GM18526 (cell line): ENCODE results near the gene FAAH2.

ENCODE experiments used
- POLR2A ChIP-seq: IDR thresholded peaks from 3 replicates; pipeline ENCODE4 v1.6.1; 2011; ENCODE audit not compliant: insufficient read length; ENCODE audit errors: extremely low read depth

The FAAH2 gene

DNA sequence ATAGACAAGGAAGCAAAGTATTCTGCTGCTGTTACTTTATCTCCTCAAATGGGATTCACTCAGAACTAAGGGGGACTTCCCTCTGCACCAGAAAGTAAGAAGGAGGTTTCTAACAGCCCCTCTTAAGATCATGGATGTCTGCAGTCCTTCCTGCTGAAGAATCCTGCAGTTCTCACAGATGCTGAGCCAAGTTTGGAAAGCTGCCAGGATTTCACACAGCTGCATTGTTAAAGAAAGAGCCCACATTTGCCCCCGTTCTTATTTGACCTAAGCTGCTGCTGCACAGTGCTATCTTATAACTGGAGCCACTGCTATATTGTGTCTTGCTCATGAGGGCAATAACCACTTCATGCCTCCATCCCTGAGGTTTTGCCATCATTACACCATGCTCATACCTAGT is 81.1 kb downstream of the FAAH2 start:
- TF ChIP-seq POLR2A, result no peak

DNA sequence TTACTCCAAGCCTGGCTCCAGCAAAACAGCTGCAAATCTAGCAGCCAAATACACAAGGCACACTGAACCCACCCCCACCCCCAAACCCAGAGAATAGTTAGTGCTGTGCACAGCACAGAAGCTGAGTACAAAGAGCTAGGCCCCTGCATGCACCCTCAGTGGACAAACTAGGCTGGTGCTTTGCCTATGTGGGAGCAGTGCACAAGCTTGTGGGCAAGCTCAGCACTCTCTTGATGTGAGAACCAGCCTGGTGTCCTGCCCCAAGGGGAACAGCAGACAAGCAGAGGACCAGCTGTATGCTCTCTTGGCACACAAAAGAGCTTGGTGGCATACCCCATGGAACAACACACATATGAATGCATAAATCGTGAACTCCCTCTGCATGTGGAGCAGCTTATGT is 81.7 kb downstream of the FAAH2 start:
- TF ChIP-seq POLR2A, result no peak

DNA sequence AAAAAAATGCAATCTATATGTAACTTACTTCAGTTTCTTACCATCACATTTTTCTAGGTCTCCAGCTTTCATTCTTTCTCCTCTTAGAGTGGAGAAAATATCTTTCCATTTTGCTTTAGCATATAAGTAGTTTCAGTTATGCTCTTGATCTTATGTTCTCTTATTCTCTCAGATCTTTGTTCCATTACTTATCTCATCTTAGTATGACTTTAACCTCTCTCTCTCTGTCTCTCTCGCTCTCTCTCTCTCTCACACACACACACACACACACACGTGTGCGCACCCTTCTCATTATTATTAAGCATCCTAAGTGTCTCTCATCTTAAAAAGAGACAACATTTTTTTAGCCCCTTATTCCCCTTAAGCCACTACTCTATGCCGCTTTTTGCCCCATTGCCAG is 92.8 kb downstream of the FAAH2 start:
- no peak for TF ChIP-seq POLR2A

DNA sequence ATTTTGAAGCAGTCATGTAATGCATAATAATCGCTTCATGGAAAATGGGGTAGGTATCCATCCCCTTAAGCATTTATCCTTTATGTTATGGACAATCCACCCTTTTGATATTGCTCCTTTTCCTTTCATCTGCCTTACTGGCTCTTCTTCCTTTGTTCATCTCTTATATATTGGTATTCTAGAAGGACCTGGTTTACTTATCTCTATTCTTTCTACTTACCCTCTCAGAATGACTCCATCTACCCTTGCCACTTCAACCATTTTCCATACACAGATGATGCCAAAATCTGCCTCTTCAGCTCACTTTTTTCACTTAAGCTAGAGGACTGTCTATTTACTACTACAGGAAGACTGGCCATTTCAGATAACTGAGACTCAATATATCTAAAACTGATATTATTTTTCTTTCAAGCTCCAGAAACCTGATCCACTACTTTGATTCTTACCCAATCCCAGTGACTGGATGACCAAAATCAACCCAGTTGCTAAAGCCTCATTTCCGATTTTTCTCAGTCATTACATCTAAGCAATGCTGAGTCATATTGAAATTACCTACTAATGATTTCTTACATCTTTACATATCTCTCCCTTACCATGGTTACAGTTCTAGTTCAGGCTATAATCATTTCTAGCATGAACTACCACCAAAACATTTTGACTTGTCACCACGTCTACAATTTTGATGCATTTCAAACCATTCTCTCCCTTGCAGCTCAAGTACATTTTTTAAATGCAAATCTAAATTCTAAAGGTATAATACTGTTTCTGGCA is 93.7 kb downstream of the FAAH2 start:
- TF ChIP-seq POLR2A, result no peak

DNA sequence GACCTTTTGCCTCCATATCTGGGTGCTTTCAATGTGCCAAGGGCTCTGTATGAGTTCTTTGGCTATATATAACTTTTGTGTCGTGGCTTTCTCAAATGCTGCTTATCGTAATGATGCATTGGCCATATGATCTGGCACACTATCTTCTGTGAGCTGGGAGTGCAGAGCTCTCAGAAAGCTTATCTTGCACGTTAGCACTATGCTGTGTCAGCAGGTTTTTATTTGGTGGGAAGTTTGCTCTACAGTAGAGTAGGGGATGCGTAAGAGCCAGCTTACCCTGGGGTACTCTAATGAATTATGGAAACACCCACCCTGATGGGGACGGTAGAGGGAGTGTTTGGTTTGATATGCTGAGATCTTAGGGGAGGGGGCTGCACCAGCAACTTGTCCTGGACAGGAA is 119.6 kb downstream of the FAAH2 start:
- no peak for TF ChIP-seq POLR2A

DNA sequence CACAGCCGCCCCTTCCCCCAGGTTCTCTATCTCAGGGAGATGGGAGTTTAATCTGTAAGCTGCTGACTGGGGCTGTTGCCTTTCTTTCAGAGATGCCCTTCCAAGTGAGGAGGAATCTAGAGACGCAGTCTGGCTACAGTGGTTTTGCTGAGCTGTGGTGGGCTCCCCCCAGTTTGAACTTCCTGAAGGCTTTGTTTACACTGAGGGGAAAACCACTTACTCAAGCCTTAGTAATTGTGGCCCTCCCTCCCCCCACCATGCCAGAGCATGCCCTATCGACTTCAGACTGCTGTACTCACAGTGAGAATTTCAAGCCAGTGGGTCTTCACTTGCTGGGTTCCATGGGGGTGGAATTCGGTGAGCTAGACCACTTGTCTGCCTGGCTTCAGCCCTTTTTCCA is 131.3 kb downstream of the FAAH2 start:
- no peak for TF ChIP-seq POLR2A

DNA sequence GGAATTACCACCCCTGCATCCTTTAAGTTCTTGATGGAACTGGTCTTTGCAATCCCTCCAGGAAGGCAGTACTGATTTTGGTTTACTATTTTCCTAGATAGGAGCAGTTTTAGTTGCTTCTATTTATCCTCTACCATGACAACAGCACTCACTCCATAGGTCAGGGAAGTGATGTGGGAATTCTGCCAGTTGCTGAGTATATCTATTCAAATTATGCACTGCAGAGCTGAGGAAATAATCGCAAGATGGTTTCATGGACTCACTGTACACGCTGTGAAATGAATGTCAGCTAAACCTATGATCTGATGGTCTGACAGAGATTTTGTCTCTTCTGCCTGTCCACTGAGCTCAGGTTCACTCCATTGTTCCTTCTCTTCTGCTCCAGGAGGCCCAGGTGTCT is 135.8 kb downstream of the FAAH2 start:
- no peak for TF ChIP-seq POLR2A

DNA sequence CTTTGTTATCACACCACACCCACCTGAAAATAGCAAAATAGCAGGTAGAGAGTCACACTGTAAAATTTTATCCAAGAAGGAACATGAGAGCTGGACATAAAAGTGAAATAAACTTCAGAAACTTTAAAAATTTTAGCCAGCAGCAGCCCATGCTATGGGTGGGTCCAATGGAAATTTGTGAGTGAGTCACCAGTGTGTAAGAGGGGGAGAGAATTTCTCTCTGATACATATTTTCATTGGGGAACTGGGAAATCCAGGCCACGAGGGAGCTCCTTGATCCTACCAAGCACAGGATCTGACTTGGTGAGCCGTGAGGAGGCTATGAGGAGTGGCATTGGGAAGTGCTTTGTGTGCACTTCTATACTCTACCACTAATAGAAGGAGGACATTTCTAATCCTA is 136.3 kb downstream of the FAAH2 start:
- TF ChIP-seq POLR2A, result no peak

DNA sequence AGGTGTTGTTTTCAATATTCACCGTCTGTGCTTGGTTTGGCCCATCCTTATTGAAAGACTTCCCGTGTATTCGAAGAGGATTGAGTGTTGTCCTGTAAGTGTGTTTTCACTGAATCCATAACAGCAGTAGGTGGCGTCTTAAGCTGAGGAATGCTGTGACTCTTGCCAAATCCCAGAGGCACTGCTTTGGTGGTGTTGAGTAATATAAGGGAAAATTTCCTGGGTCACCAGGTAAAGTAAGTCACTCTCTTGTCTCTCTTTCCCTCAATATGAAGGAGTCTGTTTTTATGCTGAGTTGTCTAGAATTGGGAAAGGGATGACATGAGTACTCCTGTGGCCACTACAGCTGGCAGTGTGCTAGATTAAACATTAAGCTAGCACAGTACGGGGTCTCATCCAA is 158.6 kb downstream of the FAAH2 start:
- no peak for TF ChIP-seq POLR2A

DNA sequence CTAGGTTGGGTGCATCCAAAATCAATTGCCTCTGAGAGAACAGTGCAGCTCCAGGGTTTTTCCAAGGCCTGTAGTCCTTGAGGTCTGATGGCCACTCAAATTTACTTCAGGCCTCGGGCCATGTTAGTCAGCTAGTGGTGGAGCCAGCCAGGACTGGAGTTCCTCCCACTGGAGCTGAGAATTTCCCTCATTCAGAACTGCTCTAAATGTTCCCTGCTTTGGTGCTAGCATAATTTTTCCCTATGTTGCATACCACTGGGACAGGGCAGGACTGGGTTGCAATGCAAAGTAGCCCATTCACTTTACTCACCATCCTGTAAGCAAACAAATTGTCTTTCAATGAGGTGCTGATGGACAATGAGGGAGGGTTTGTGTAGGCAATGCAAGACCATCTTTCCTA is 159.3 kb downstream of the FAAH2 start:
- no peak for TF ChIP-seq POLR2A

DNA sequence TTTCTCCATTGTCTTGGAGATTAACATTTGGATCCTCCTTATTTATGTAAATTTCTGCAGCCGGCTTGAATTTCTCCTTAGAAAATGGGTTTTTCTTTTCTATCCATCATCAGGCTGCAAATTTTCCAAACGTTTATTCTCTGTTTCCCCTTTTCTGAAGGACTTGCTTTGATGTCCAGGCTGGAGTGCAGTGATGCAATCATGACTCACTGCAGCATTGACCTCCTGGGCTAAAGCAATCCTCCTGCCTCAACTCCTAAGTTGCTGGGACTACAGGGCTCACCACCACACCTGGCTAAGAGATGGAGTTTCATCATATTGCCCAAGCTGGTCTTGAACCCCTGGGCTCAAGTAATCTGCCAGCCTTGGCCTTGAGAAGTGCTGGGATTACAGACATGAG is 161.3 kb downstream of the FAAH2 start:
- TF ChIP-seq POLR2A, result no peak

DNA sequence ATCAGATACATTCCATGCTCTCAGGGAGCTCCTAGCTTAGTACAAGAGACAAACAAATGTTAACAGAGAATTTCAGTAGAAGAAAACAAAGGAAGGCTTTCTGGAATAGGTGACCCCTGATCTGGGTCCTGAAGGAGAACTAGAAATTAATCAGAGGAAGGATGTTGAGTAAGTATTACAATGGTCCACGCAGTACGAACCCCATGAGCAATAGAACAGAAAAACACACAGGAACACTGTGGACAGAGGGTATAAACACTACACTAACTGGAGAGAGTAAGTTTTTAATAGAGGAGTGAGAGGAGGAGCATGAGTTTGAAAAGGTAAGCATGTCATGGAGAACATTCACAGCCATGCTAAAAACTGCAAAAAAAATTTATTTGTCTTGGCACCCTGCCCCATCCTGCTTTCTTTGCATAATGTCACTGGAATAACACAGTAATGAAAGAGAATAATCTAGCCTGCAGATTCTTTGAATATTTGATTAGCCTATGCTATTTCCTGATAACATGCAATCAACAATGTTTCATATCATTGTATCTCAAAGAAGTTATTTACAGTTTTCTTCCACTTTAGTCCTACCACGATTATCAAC is 165.0 kb downstream of the FAAH2 start:
- no peak for TF ChIP-seq POLR2A

DNA sequence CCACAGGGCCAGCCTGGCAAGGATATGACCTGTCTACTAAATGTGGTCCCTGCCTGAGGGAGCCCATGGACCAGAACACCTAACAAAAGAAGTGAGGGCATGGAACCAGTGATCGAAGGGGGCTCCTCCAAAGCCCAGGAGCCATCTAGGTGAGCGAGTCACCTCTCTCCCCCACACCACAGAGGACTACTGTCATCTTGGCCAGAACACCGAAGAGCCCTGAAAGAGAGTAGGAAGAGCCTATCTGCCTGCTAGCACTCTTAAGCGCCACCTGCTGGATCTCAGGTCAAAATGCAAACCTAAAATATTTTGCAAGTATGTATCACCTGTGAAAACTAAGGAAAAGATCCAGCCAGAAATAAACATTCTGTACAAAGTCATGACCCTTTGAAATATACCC is 167.4 kb downstream of the FAAH2 start:
- no peak for TF ChIP-seq POLR2A

DNA sequence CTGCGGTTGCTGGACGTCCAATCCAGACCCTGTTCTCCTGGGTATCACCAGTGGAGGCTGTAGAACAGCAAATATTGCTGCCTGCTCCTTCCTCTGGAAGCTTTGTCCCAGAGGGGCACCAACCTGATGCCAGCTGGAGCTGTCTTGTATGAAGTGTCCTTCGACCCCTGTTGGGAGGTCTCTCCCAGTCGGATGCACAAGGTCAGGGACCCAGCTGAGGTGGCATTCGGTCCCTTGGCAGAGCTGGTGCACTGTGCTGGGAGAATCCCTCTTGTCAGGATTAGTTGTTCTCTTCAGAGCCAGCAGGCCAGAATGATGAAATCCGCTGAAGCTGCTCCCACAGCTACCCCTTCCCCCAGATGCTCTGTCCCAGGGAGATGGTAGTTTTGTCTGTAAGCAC is 195.0 kb downstream of the FAAH2 start:
- no peak for TF ChIP-seq POLR2A

DNA sequence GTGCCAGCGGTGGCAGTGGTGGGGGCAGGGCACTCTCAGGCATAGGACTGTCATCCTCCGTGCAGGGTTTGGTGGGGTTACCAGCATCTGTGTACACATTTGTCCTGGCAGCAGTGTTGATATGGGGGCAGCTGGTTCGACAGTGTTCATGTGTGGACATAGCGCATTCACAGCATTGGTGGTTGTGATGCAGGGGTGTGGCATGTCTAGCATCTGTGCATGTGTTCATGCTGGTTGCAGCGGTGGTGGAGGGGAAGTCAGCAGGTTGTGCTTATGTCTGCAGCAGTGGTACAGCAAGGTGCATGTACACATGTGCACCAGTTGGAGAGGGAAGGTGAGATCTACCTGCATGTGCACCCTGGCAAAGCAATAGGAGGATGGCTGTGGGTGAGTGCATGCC is 230.0 kb downstream of the FAAH2 start:
- TF ChIP-seq POLR2A, result no peak

DNA sequence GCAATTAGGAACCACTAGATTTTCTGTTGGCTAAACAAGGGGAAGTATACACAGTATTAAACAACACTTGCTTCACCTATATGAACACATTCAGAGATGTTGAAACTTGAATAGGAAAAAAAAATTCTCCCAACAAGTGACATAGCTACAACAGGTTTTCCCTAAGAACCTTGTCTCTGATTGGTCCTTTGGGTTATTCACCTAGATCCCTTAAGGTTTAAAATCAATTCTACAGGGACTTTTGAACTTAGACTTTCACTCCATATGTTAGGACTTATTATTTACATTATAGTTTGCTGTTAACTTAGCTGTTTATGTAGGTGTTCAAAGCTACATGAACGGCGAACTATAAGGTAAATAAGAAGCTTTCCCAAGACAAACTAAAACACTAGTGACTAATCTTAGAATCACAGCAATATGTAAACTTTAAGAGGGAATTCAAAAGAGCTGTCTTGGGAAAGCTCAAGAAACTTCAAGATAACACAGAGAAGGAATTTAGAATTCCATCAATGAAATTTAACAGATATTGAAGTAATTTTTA is 233.1 kb downstream of the FAAH2 start:
- TF ChIP-seq POLR2A, result no peak
